Activated naive CD8-positive, alpha-beta T cell treated with anti-CD3 and anti-CD28 coated beads, Interleukin-2, amount 10 ng/mL, durations not matched to agents 7 days and 5 days (primary cell): ENCODE data around the gene PRKAG2. TPM values are rescaled to one million over a fixed set of nuclear protein-coding genes. Genes with fewer than 3 reads are reported as not detected.

Experiments used
- ATAC-seq: fragments of 150-1000 bp; cut with Tn5 transposase; one replicate; pipeline ENCODE4 v1.10.0; 2021; ENCODE audit warnings: low read depth, moderate library complexity
- POLR2A ChIA-PET: fragments of 350-600 bp; sonication (Branson Sonifier 250); formaldehyde crosslinking; loops from one replicate; lab custom pipeline; 2021; ENCODE audit warnings: antibody characterized with exemption; lab: Charles Lee
- DNase-seq: peaks from one replicate; pipeline ENCODE4 v3.0.0; 2021
- H3K27ac Mint-ChIP-seq: one replicate; pipeline ENCODE4 v1.8.0; 2022; ENCODE audit warnings: mild to moderate bottlenecking, mixed read lengths
- H3K27me3 Mint-ChIP-seq: one replicate; pipeline ENCODE4 v1.8.0; 2022; ENCODE audit warnings: mild to moderate bottlenecking, moderate library complexity, mixed read lengths
- H3K36me3 Mint-ChIP-seq: one replicate; pipeline ENCODE4 v1.8.0; 2021; ENCODE audit warnings: mild to moderate bottlenecking, mixed read lengths
- H3K4me1 Mint-ChIP-seq: one replicate; pipeline ENCODE4 v1.8.0; 2021; ENCODE audit warnings: mixed read lengths
- H3K4me3 Mint-ChIP-seq: one replicate; pipeline ENCODE4 v1.8.0; 2022; ENCODE audit warnings: mild to moderate bottlenecking, moderate library complexity, mixed read lengths
- H3K9me3 Mint-ChIP-seq: one replicate; pipeline ENCODE4 v1.8.0; 2021; ENCODE audit warnings: mixed read lengths
- total RNA-seq, 2 experiments: library from RNA; stranded (reverse); gene quantifications; one replicate each; pipeline ENCODE4 v1.2.3, GENCODE V29; 2021

PRKAG2 gene
- total RNA-seq, 2 experiments from 2014 or later = 29.0 to 38.9 TPM

DNA sequence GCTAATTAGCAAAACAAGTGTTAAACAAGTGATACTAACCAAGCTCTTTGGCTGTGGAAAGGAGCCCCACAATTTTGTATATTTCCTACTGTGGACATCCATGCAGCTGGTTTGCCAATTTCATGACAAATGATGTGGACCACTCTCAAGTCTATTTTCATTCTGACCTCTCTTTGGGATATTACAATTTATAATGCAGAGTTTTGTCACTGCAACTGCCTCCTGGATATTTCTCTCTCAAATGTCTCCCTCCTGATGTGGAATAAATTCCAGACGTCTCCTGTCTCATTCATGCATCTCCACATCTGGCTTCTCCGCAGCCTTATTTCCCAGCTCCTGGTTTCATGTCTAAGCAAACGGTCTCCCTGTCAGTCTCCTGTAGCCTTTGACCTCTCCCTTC is 276.6 kb downstream of the PRKAG2 start:
- peaks cover 1% of the 10 kb centered on the region for H3K9me3 Mint-ChIP-seq
- peaks cover 5% of the 10 kb centered on the region for H3K36me3 Mint-ChIP-seq
- DNase-seq = no peak
- H3K27me3 Mint-ChIP-seq = no peaks in the 10 kb centered on the region
- no peak for ATAC-seq
- H3K27ac Mint-ChIP-seq = no peak overlapping the region
- H3K4me1 Mint-ChIP-seq = no peaks in the 10 kb centered on the region
- H3K4me3 Mint-ChIP-seq = no peak overlapping the region
- POLR2A ChIA-PET = no interaction called here

- Mint-ChIP-seq H3K9me3 (peaks cover 1% of the 10 kb centered on the region), H3K27ac (peak overlapping the region; percentile 5), H3K27me3 (no peaks in the 10 kb centered on the region), H3K36me3 (peaks cover 5% of the 10 kb centered on the region), H3K4me3 (no peak overlapping the region), H3K4me1 (no peaks in the 10 kb centered on the region)
- DNase-seq = no peak
- POLR2A ChIA-PET = no interaction called here
- ATAC-seq = no peak
Observed at GRCh38 chr7:151599401-151600227, 277.3 kb downstream of the PRKAG2 start.

DNA sequence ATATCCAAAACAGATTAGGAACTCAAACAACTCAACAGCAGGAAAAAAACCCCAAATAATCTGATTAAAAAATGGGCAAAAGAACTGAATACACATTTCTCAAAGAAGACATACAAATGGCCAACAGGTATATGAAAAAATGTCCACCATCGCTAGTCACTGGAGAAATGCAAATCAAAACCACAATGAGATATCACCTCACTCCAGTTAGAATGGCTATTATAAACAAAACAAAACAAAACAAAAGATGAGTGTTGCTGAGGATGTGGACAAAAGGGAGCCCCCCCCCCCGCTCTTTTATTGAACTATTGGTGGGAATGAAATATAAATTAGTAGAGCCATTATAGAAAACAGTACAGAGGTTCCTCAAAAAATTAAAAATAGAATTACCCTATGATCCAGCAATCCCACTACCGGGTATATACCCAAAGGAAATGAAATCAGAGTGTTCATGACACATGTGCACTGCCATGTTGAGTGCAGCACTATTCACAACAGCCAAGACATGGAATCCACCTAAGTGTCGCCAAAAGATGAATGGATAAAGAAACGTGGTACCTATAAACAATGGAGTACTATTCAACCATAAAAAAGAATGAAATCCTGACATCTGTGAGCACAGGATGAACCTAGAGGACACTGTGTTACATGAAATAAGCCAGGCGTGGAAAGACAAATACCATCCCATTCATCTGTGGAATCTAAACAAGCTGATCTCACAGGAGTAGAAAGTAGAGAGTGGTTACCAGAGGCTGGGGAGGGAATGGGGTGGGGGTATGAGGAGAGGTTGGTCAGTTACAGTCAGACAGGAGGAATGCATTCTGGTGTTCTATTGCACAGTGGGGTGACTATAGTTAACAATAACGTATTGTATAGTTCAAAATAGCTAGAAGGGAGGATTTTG is 279.1 kb downstream of the PRKAG2 start:
- Mint-ChIP-seq H3K4me1 (no peaks in the 10 kb centered on the region), H3K27me3 (no peaks in the 10 kb centered on the region), H3K36me3 (no peaks in the 10 kb centered on the region), H3K4me3 (no peak overlapping the region), H3K27ac (no peak overlapping the region), H3K9me3 (no peaks in the 10 kb centered on the region)
- no peak for ATAC-seq
- no peak for DNase-seq
- POLR2A ChIA-PET = no interaction called here

DNA sequence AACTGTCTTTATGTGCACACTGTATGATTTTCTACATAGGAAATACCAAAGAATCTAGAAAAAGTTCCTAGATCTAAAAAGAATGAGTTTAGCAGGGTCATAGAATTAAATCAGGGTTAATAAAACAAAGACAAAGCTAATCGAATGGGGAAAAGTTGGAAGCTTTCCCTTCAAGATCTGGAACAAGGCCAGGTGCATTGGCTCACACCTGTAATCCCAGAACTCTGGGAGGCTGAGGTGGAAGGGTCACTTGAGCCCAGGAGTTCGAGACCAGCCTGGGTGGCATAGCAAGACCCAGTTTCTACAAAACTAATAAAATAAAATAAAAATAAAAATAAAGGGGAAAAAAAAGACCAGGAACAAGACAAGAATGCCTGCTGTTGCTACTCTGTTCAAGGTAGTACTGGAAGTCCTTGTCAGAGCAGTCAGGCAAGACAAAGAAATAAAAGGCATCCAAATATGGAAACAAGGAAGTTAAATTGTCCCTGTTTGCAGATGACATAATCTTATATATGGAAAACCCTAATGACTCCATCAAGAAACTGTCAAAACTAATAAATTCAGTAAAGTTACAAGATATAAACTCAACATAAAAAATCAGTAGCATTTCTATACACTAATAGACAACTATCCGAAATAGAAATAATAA is 281.1 kb downstream of the PRKAG2 start:
- Mint-ChIP-seq H3K27ac (no peak overlapping the region), H3K4me3 (no peak overlapping the region), H3K9me3 (no peaks in the 10 kb centered on the region), H3K27me3 (no peaks in the 10 kb centered on the region), H3K36me3 (no peaks in the 10 kb centered on the region), H3K4me1 (no peaks in the 10 kb centered on the region)
- POLR2A ChIA-PET = no interaction called here
- DNase-seq = no peak
- no peak for ATAC-seq

DNA sequence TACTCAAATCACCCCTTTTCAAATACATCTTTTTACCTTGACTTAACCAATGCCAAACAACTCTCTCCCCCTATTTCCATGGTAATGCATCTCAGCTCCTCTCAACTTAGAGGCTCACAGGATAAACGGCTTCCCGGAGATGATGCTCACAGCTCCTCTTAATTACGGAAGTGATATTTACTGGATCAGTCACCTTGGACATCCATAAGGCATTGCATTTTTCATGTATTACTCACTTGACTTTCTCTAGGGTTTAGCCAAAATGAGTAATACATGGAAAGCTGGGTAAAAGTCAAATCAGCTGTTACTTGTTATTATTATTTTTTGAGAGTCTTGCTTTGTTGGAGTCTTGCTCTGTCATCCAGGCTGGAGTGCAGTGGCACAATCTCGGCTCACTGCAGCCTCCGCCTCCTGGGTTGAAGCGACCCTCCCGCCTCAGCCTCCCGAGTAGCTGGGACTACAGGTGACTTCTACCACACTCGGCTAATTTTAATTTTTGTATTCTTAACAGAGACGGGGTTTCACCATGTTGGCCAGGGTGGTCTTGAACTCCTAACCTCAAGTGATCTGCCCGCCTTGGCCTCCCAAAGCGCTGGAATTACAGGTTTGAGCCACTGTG is 283.9 kb downstream of the PRKAG2 start:
- no peak for DNase-seq
- no peak for ATAC-seq
- H3K27ac Mint-ChIP-seq = no peak overlapping the region
- H3K36me3 Mint-ChIP-seq = peaks cover 2% of the 10 kb centered on the region
- POLR2A ChIA-PET = no interaction called here
- no peaks in the 10 kb centered on the region for H3K27me3 Mint-ChIP-seq
- H3K9me3 Mint-ChIP-seq = no peaks in the 10 kb centered on the region
- H3K4me1 Mint-ChIP-seq = no peaks in the 10 kb centered on the region
- H3K4me3 Mint-ChIP-seq = no peak overlapping the region

GRCh38 chr7:151592330-151592729 is 284.6 kb downstream of the PRKAG2 start:
- no peak for ATAC-seq
- no peaks in the 10 kb centered on the region for H3K9me3 Mint-ChIP-seq

GRCh38 chr7:151591866-151592265 is 285.0 kb downstream of the PRKAG2 start:
- Mint-ChIP-seq H3K9me3 (no peaks in the 10 kb centered on the region), H3K36me3 (peaks cover 4% of the 10 kb centered on the region), H3K27ac (no peak overlapping the region), H3K4me3 (no peak overlapping the region), H3K27me3 (no peaks in the 10 kb centered on the region), H3K4me1 (no peaks in the 10 kb centered on the region)
- DNase-seq (no peak), ATAC-seq (no peak)
- POLR2A ChIA-PET = no interaction called here

More at GRCh38 chr7:151592330-151592729, 284.6 kb downstream of the PRKAG2 start:
- no peak overlapping the region for H3K27ac Mint-ChIP-seq
- POLR2A ChIA-PET = no interaction called here
- no peaks in the 10 kb centered on the region for H3K4me1 Mint-ChIP-seq
- no peaks in the 10 kb centered on the region for H3K27me3 Mint-ChIP-seq
- no peak overlapping the region for H3K4me3 Mint-ChIP-seq
- H3K36me3 Mint-ChIP-seq = peaks cover 2% of the 10 kb centered on the region
- no peak for DNase-seq

DNA sequence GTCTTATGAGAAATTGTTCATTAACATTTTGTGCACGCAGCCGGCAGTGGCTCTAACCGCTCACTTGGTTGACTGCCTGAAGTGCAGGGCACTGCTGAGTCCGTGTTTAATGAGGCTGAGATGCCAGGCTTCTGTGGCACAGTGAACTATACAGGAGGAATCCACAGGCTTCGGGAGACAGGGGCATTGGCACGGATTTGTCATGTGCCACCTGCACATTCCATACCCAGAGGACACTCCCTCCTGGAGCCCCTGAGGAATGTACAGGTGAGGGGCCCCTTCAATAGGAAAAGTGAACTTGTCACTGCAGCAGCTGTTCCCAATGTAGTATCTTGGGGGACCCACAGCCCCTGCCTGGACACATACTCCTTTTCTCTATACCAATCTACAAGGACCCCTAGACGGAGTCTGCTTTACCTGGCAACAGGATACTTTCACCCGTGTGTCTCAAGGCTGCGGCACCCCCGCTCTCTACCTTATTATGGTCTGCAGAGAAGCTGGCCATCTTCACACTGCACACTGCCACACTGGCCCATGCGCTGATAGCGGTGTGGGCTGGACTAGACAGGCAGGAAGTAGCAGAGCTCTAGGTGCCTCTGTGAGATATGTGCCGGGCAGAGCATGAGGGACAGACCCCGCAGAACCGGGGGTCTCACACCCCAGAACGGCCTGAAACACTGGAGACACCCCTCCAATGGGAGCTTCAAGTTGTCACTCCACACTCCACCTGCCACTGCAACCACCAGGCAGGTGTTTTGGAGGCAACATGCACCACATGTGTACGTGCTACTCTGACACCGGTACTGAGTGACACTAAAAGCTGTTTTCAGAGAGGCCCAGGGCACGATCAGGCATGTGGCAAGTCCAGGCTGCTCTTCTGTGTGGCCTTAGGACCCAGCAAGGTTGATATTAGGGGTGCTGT is 285.8 kb downstream of the PRKAG2 start:
- Mint-ChIP-seq H3K36me3 (peaks cover 4% of the 10 kb centered on the region), H3K27me3 (no peaks in the 10 kb centered on the region), H3K4me1 (no peaks in the 10 kb centered on the region), H3K9me3 (no peaks in the 10 kb centered on the region), H3K4me3 (no peak overlapping the region), H3K27ac (no peak overlapping the region)
- DNase-seq (no peak), ATAC-seq (no peak)
- POLR2A ChIA-PET = no interaction called here

- H3K27ac Mint-ChIP-seq = no peak overlapping the region
- DNase-seq (no peak), ATAC-seq (no peak)
- no peaks in the 10 kb centered on the region for H3K9me3 Mint-ChIP-seq
- no peaks in the 10 kb centered on the region for H3K4me1 Mint-ChIP-seq
- H3K27me3 Mint-ChIP-seq = no peaks in the 10 kb centered on the region
- POLR2A ChIA-PET = no interaction called here
- H3K36me3 Mint-ChIP-seq = peaks cover 4% of the 10 kb centered on the region
- H3K4me3 Mint-ChIP-seq = no peak overlapping the region
Observed at GRCh38 chr7:151590071-151590849, 286.7 kb downstream of the PRKAG2 start.

GRCh38 chr7:151588982-151589381 is 287.9 kb downstream of the PRKAG2 start:
- POLR2A ChIA-PET = no interaction called here
- ATAC-seq (no peak), DNase-seq (no peak)
- H3K36me3 Mint-ChIP-seq = peaks cover 4% of the 10 kb centered on the region
- no peaks in the 10 kb centered on the region for H3K9me3 Mint-ChIP-seq
- no peak overlapping the region for H3K27ac Mint-ChIP-seq
- H3K4me1 Mint-ChIP-seq = no peaks in the 10 kb centered on the region
- no peaks in the 10 kb centered on the region for H3K27me3 Mint-ChIP-seq
- no peak overlapping the region for H3K4me3 Mint-ChIP-seq

DNA sequence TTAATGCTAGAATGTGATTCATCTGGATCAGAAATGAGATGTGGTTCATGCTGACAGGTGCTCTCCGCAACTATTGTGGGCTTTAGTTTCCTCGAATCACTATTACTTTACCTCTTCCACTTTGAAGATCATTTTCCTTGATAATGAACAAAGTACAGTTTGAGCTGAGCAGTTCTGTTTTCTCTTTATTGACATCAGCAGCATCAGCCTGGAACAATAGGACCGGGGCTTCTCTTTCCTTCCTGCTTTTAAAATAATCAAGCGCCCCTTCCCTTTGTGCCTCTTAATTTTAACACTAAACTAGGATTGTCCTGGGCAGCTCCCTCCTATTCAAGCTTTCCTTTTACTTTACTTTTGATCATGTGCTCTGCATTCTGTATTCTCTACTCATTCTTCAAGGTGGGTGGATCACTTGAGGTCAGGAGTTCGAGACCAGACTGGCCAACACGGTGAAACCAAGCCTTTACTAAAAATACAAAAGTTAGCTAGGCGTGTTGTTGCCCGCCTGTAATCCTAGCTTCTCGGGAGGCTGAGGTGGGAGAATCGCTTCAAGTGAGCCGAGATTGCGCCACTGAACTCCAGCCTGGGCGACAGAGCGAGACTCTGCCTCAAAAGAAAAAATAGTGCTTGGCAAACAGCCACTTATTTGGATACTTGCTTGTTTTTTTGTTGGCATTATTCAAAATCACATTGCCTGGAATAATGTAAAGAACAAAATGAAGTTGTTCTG is 290.2 kb downstream of the PRKAG2 start:
- peaks cover 4% of the 10 kb centered on the region for H3K36me3 Mint-ChIP-seq
- ATAC-seq (no peak), DNase-seq (no peak)
- H3K4me1 Mint-ChIP-seq = no peaks in the 10 kb centered on the region
- no peaks in the 10 kb centered on the region for H3K27me3 Mint-ChIP-seq
- POLR2A ChIA-PET = no interaction called here
- no peaks in the 10 kb centered on the region for H3K9me3 Mint-ChIP-seq
- no peak overlapping the region for H3K27ac Mint-ChIP-seq
- no peak overlapping the region for H3K4me3 Mint-ChIP-seq
